Frontal cortex (tissue), 4 donors: ENCODE results near the gene ADK. TPM values are rescaled to one million over a fixed set of nuclear protein-coding genes. Genes with fewer than 3 reads are reported as not detected.
"Not testable (repeated sequence)": the region's sequence is repeated elsewhere in the genome, so short reads cannot be mapped to it uniquely, and the experiment has no call there.

ENCODE experiments used
- DNase-seq, 2 donors: peaks; one replicate each; pipeline ENCODE4 v3.0.0; 2012; ENCODE audit warnings: low spot score in 2 of 2
- FAIRE-seq: peaks from 2 replicates; lab custom pipeline; 2012; peaks lifted over from hg19 to GRCh38; lab: Jason Lieb, UNC
- total RNA-seq: library from RNA; depleted of rRNA; stranded (reverse); fragments of >200 nt; gene quantifications from one replicate; pipeline ENCODE4 v1.2.3, GENCODE V29; 2014
- donor health status: control.
- donor health status: control.
- donor health status: control.

The ADK gene
- total RNA-seq, 1 donor from 2014 or later, result 25.3 TPM

DNA sequence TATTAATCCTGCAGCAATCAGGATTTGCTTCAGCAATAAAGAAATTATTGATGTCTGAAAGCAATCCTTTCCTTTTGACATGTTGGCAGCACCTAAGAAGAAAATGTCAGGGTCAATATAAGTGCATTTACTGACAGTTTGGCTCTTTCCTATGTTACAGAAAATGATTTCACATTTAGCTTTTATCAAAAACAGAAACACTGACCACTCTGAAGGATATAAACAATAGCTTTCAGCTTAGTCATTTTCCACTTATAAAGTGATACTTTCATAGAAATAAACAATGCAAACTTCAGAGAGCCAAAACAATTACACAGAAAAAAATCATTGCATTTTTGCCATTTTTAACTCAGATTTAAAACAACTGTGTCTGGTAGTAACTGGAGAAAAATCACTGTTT is 349.8 kb downstream of the ADK start:
- FAIRE-seq (no peak), DNase-seq (no peak)

DNA sequence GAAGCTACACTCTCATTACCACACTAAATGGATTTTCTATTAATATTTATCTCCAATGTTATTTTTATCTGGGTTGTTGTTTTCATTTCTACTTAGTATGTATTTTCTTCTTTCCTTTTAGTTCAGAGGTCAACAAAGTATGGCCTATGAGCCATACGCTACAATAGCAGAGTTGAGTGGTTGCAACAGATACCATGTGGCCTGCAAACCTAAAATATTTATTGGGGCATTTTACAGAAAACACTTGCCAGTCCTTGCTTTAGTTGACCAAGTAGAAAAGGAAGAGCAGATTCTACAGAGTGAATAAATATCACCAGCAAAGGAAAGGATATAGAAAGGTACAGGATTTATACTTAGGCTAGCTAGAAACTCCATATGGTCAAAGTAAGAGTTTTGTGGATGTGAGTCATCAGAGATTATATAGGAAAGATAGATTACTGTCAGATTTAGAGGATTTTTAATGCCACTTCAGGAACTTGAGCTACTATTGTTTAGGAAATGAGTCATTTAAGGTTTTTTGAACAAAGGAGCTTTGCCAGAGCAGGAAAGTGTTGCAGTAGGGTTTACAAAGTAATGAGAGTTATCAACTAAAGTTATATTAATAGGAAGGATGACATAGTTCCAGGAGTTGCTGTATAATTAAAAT is 352.1 kb downstream of the ADK start:
- DNase-seq (no peak), FAIRE-seq (no peak)

- no peak for FAIRE-seq
- no peak for DNase-seq
Observed at GRCh38 chr10:74507951-74508350, 356.9 kb downstream of the ADK start.

- FAIRE-seq (no peak), DNase-seq (no peak)
Observed at GRCh38 chr10:74510594-74510993, 359.6 kb downstream of the ADK start.

DNA sequence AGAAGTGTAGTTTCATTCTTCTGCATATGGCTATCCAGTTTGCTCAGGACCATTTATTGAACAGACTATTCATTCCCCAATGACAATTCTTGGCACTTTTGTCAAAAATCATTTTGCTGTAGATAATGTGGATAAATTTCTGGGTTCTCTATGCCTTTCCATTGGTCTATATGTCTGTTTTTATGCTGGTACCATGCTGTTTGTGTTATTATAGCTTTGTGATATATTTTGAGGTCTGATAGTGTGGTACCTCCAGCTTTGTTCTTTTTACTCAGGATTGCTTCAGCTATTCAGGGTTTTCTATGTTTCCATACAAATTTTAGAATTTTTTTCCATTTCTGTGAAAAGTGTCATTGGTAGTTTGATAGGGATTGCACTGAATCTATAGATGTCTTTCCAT is 360.0 kb downstream of the ADK start:
- DNase-seq (no peak), FAIRE-seq (no peak)

DNA sequence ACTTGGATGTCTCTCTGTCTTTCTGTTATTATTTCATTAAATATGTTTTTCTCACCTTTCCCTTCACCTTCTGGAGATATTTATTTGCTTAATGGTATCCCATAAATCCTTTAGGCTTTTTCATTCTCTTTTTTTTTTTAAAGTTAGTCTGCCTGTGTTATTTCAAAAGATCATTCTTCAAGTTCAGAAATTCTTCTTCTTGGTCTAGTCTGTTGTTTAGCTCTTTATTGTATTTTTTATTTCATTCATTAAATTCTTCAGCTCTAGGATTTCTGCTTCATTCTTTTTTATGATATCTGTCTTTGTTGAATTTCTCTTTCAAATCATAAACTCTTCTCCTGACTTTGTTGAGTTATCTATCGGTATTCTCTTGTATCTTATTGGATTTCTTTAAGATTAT is 363.3 kb downstream of the ADK start:
- peak; percentile 63 for FAIRE-seq

DNA sequence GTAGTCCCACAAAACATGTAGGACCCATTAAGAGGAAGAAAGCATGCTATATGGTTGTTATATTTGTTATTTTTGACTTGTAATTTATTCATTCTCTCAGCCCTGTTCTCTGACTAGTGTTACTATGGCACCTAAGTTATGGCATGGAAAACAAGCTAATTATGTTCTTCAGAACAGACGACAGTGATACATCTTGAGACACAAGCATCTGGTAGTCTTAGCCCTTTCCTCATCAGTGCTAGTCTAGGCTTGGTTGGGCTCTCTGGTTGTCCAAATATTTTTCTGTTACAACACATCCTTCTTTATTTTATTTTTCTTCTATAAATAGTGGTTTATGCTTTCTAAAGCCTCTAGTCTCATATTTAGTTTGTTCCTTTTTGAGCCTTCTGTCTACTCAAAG is 367.0 kb downstream of the ADK start:
- DNase-seq (no peak), FAIRE-seq (no peak)

More for the DNA sequence above, 363.3 kb downstream of the ADK start:
- DNase-seq, result no peak

DNA sequence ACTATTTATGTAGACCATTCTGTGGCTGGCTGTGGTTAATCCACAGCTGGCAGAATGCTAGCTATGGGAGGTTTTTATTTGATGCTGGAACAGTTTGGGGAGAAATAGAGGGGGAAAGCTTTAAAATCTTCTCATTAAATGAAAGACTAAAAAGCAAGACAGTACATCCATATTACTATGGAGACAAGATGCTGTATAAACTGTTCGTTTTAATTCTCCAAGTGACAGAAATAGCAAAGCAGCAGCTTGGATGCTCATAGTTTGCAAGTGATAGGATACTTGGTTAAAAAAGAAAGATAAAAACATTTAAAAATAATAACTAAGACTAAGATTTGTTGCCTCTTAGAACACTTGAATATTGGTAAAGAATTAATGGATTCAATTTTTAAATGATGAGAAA is 370.5 kb downstream of the ADK start:
- FAIRE-seq, result no peak
- no peak for DNase-seq

DNA sequence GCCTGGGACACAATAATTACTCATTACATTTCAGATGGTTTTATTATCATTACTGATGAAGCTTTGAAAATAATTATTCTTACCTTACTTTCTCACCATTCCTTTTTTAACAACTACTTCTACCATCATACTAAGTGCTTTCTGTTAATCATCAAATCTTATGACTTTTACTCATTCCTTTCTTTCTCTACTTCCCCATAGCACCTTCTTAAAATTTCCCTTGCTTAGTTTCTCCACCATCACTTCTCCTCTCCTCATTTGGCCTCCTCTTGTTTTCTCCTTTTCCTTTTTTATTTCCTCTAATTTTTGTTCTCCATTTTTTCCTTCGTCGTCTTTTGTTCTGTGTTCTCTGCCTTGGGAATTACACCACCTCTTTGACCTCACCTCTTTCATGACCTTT is 372.2 kb downstream of the ADK start:
- DNase-seq, result no peak
- no peak for FAIRE-seq

DNA sequence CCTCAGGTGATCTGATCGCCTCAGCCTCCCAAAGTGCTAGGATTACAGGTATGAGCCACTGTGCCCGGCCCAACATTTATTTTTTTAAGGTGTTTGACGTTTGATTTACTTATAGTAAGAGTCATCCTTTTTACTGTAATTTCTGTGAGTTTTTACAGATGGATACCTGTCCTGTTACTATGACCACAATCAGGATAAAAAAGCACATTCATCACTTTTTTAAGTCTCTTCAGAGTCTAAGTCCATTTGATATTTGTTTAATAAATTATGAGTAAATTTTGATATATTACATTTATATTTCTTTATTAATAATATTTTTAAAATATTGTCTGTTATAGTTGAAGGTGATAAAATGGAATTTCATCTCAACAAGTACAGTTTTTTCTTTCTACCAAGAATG is 374.9 kb downstream of the ADK start:
- DNase-seq (no peak), FAIRE-seq (peak; percentile 85)

- DNase-seq, FAIRE-seq: not testable (repeated sequence)
Observed at GRCh38 chr10:74527611-74528010, 376.6 kb downstream of the ADK start.

DNA sequence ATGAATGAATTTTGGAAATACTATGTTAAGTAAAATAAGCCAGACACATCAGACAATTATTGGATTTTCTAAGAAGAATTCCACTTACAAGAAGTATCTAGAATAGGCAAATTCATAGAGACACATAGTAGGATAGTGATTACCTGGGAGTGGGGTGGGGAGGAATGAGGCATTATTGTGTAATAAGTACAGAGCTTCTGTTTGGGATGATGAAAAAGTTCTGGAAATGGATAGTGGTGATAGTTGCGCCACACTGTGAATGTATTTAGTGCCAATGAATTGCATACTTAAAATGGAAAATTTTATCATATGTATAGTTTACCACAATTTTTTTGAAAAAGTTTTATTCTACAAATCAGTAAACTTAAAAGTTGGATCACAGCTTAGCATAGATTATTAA is 378.2 kb downstream of the ADK start:
- FAIRE-seq (no peak), DNase-seq (no peak)

GRCh38 chr10:74530981-74531380 is 380.0 kb downstream of the ADK start:
- FAIRE-seq (no peak), DNase-seq (no peak)

GRCh38 chr10:74539317-74539716 is 388.3 kb downstream of the ADK start:
- DNase-seq, result no peak
- no peak for FAIRE-seq

- FAIRE-seq (no peak), DNase-seq (no peak)
Observed at GRCh38 chr10:74541375-74541774, 390.4 kb downstream of the ADK start.

- FAIRE-seq, result no peak
- DNase-seq, result no peak
Observed at GRCh38 chr10:74542077-74542476, 391.1 kb downstream of the ADK start.

- FAIRE-seq (no peak), DNase-seq (no peak)
Observed at GRCh38 chr10:74543276-74543675, 392.3 kb downstream of the ADK start.

- DNase-seq (no peak), FAIRE-seq (no peak)
Observed at GRCh38 chr10:74544106-74544505, 393.1 kb downstream of the ADK start.

DNA sequence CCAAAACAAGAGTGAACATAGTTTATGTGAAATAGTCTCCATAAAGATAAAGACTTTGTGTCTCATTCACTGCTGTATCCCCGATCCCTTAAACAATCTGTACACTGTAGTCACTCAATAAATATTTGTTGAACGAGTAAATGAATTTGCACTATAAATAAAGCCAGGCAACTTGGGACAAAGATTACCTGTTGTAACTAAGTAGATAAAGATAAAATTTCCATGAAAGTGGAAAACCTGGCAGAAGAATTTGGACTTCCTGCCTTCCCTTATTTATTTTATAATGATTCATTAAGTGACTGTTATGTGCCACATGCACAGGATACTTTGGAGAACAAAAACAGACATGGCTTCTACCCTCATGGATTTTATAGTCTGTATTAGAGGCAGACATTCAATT is 397.7 kb downstream of the ADK start:
- FAIRE-seq, result no peak
- no peak for DNase-seq

DNA sequence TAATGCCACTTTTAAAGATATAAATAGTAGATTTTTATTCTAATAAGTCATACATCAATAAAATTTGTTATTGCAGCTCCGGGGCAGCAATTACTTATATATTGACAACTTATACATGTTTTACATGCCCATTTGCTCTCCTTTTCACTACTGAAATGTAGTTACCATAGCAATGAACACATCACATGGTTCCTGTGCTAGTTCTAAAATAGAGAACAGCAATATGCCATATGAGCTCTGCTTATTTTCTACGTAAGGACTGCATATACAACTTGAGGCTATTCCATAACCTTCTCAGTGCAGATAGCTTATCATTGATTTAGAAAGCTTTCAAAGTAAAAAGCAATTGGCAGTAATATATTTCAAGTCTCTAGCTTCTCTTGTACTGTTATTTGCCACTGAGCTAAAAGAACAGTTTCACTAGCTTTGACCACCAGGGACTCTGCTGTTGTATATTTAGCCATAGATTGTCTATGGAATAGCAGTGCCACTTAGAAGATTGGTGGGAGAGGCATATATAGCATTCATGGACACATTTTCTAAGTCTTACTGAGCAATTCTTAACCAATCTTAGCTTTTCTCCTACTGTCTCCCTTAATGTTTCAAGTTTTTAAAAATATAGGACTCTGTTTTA is 405.2 kb downstream of the ADK start:
- no peak for DNase-seq
- no peak for FAIRE-seq

- DNase-seq, result no peak
- FAIRE-seq, result peak; percentile 61
Observed at GRCh38 chr10:74557098-74557497, 406.1 kb downstream of the ADK start.

- FAIRE-seq, result no peak
- no peak for DNase-seq
Observed at GRCh38 chr10:74558403-74558802, 407.4 kb downstream of the ADK start.
